AG09309 (cell line): ENCODE results near the gene KDF1.

Experiments used
- DNase-seq: peaks from one replicate; pipeline ENCODE4 v3.0.0-alpha.2; 2010; ENCODE audit warnings: low read depth
- H3K4me3 ChIP-seq: 2 replicates; pipeline ENCODE4 v1.5.1; 2011; ENCODE audit warnings: mild to moderate bottlenecking, low read depth, low read length, moderate library complexity; ENCODE audit not compliant: control insufficient read depth
- CTCF ChIP-seq: IDR thresholded peaks from 2 replicates; pipeline ENCODE4 v1.5.1; 2011; ENCODE audit warnings: mild to moderate bottlenecking, low read depth, low read length, inconsistent platforms; ENCODE audit not compliant: insufficient read depth, control insufficient read depth; ENCODE audit errors: missing control alignments

KDF1 gene

GRCh38 chr1:26970810-26971209 is 10.5 kb upstream of the KDF1 start:
- H3K4me3 ChIP-seq = no peak overlapping the region
- no peak for TF ChIP-seq CTCF
- no peak for DNase-seq

- no peak for DNase-seq
- H3K4me3 ChIP-seq = no peak overlapping the region
- TF ChIP-seq CTCF = no peak
Measured at GRCh38 chr1:26965628-26966027, 5.4 kb upstream of the KDF1 start.

- H3K4me3 ChIP-seq = no peak overlapping the region
- DNase-seq = no peak
- no peak for TF ChIP-seq CTCF
Measured at GRCh38 chr1:26965213-26965612, 4.9 kb upstream of the KDF1 start.

- no peak overlapping the region for H3K4me3 ChIP-seq
- DNase-seq = peak; percentile 57
- no peak for TF ChIP-seq CTCF
Measured at GRCh38 chr1:26961826-26962225, 1.6 kb upstream of the KDF1 start.

- H3K4me3 ChIP-seq = no peak overlapping the region
Measured at GRCh38 chr1:26960625-26960966, 328 bp upstream of the KDF1 start.

GRCh38 chr1:26959270-26959669 is 998 bp downstream of the KDF1 start:
- H3K4me3 ChIP-seq = no peak overlapping the region
- no peak for DNase-seq
- no peak for TF ChIP-seq CTCF

More at GRCh38 chr1:26960625-26960966, 328 bp upstream of the KDF1 start:
- TF ChIP-seq CTCF = no peak
- DNase-seq = no peak

- H3K4me3 ChIP-seq = no peak overlapping the region
- DNase-seq = no peak
- TF ChIP-seq CTCF = no peak
Measured at GRCh38 chr1:26957306-26957705, 3.0 kb downstream of the KDF1 start.
